Breast epithelium (tissue), 3 donors: Measurements from ENCODE around the gene SEMA4G.

Experiments
- CTCF ChIP-seq, 3 donors: fragments of 450-650 bp; IDR thresholded peaks; one replicate each; pipeline ENCODE4 v1.5.1; 2016 to 2017; ENCODE audit warnings: antibody characterized with exemption in 3 of 3, mild to moderate bottlenecking in 3 of 3, moderate library complexity in 3 of 3
- POLR2A ChIP-seq: fragments of 450-650 bp; IDR thresholded peaks from one replicate; pipeline ENCODE4 v1.6.1; 2016; ENCODE audit warnings: antibody characterized with exemption, mild to moderate bottlenecking, moderate library complexity
- POLR2AphosphoS5 ChIP-seq, 3 donors: sonication (generic); formaldehyde crosslinking; IDR thresholded peaks; one replicate each; pipeline ENCODE4 v1.6.1; 2017; ENCODE audit warnings: antibody characterized with exemption in 3 of 3

DNA sequence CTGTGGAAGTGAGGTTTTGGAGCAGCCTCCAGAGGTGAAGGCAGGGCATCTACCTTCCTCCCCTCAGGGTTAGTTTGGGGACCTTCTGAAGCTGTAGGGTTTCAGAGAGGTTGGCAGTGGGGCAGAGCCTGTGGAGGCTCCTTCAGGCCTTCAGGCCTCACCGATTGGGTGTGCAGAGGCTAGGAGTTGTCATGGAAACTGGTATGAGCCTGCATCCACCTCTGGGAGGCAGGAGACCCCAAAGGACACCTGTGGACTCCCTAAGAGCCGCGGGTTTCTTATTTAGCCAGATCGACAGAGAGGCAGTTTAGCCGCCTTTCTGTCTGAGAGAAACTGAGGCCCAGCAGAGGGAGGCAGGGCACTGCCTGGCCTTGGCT, 32.3 kb downstream of the SEMA4G start:
- TF ChIP-seq CTCF (IDR thresholded peaks at IDR 0.05), result no peak
- no peak for TF ChIP-seq POLR2AphosphoS5 (IDR thresholded peaks at IDR 0.05)
- no peak for TF ChIP-seq POLR2A
